AG08396 (cell line): Measurements from ENCODE around the gene PIP4K2C.
"Not testable (repeated sequence)": the region's sequence is repeated elsewhere in the genome, so short reads cannot be mapped to it uniquely, and the experiment has no call there.

Source experiments
- DNase-seq: peaks from one replicate; pipeline ENCODE4 v3.0.0; 2012; ENCODE audit warnings: low spot score, mixed read lengths

PIP4K2C gene

GRCh38 chr12:57585156-57585555 lies 5.8 kb upstream of the PIP4K2C start:
- no peak for DNase-seq

- DNase-seq: no peak
Observed at GRCh38 chr12:57586128-57586527, 4.9 kb upstream of the PIP4K2C start.

DNA sequence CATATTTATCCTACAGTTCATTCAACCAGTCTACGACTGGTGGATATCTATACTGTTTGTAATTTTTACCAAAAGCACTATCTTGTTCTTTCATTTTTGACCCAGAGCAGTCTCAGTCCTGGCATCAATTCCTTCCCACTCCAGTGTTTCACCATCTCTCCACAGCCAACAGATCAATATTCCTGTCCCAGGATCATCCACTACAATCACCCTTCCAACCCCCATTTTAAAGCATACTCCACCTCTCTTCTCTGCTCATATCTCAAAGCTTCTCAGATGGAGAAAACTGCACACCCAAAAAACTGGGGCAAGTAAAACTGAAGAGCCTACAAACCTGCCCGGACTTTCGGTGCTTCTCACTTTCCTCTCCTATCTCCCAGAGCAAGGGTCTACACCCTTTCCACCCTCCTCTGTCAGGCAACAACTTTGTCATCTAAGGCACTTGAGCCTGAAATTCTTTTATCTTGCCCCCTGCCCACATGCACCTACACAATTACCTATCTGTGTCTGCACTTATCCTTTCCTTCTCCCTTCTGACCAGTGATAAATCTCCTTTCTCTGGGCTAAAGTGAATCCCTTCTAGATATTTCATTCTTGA lies 4.1 kb upstream of the PIP4K2C start:
- DNase-seq: no peak

DNA sequence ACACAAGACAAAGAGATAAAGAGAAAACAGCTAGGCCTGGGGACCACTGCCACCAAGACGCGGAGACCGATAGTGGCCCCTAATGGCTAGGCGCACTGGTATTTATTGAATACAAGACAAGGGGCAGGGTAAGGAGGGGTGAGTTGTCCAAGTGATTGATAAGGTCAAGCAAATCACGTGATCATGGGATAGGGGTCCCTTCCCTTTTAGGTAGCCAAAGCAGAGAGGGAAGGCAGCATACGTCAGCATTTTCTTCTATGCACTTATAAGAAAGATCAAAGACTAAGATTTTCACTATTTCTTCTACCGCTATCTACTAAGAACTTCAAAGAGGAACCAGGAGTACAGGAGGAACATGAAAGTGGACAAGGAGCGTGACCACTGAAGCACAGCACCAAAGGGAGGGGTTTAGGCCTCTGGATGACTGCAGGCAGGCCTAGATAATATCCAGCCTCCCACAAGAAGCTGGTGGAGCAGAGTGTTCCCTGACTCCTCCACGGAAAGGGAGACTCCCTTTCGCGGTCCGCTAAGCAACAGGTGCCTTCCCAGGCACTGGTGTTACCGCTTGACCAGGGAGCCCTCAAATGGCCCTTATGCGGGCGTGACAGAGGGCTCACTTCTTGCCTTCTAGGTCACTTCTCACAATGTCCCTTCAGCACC lies 1.9 kb upstream of the PIP4K2C start:
- DNase-seq: not testable (repeated sequence)

- DNase-seq: no peak
Observed at GRCh38 chr12:57590479-57590863, 521 bp upstream of the PIP4K2C start.

- no peak for DNase-seq
Observed at GRCh38 chr12:57591782-57592325, 862 bp downstream of the PIP4K2C start.

- DNase-seq: no peak
Observed at GRCh38 chr12:57592551-57593165, 1.7 kb downstream of the PIP4K2C start.

GRCh38 chr12:57593187-57593586 lies 2.2 kb downstream of the PIP4K2C start:
- no peak for DNase-seq

DNA sequence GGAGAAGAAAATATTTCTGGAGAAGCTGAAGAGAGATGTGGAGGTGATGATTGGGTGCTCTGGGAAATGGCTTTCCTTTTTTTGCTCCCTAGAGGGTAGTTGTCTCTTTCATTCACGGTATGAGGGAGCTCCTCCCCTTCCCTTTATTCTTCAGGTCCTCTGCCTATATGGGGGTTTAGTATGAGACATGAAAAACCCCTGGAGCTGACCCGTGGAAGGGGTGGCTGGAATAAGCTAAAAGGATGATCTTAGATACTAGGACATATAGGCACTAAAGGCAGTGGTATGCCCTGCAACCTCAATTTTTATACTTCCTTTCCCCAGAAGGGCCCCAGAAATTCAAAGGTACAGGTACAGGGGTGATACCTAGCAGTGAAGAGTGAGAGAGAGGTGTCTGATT lies 9.4 kb downstream of the PIP4K2C start:
- DNase-seq: no peak

- no peak for DNase-seq
Observed at GRCh38 chr12:57602544-57602943, 11.6 kb downstream of the PIP4K2C start.

GRCh38 chr12:57603324-57603723 lies 12.3 kb downstream of the PIP4K2C start:
- DNase-seq: no peak

- peak; percentile 54 for DNase-seq
Observed at GRCh38 chr12:57603815-57604453, 12.9 kb downstream of the PIP4K2C start.

GRCh38 chr12:57604454-57604991 lies 13.5 kb downstream of the PIP4K2C start, which contains the start of gene DTX3:
Gene DTX3 (plus strand): TSS chr12:57604824. CDS start chr12:57606518, 1,694 bp downstream.
- peak; percentile 73 for DNase-seq

- peak; percentile 67 for DNase-seq
Observed at GRCh38 chr12:57604992-57605810, 14.2 kb downstream of the PIP4K2C start.

DNA sequence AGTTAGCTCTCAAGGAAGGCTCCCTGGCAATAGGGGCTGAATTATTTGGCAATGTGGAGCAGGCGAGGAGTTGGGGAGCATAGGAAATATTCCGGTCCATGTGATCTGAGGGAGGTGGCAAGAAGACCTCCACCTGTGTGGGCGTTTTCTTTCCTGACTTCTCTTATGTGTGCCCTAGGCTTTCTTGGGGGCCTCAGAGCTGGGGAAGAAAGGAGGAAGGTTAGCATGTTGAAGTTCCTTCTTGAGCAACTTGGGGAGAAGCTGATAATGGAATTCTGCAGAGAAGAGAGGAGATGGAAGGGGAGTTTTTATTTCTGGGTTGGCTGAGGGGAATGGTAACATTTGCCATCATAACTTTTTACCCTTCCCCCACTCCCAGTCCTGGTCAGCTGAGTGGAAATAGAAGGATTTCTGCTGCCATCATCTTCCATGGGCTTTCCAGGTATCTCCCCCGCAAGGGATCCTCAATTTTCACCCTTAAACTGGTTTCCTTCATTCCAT lies 14.9 kb downstream of the PIP4K2C start:
- no peak for DNase-seq

- DNase-seq: no peak
Observed at GRCh38 chr12:57606399-57606798, 15.4 kb downstream of the PIP4K2C start.

DNA sequence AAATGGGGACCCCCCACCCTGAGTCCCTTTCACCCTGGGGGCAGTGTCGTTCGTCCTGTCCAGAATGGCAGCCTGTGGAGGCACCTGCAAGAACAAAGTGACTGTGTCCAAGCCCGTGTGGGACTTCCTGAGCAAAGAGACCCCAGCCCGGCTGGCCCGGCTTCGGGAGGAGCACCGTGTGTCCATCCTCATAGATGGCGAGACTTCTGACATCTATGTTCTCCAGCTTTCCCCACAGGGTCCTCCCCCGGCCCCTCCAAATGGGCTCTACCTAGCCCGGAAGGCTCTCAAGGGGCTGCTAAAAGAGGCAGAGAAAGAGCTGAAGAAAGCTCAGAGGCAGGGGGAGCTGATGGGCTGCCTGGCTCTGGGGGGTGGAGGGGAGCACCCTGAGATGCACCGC lies 15.8 kb downstream of the PIP4K2C start:
- DNase-seq: no peak

- DNase-seq: no peak
Observed at GRCh38 chr12:57607958-57608663, 17.1 kb downstream of the PIP4K2C start.

DNA sequence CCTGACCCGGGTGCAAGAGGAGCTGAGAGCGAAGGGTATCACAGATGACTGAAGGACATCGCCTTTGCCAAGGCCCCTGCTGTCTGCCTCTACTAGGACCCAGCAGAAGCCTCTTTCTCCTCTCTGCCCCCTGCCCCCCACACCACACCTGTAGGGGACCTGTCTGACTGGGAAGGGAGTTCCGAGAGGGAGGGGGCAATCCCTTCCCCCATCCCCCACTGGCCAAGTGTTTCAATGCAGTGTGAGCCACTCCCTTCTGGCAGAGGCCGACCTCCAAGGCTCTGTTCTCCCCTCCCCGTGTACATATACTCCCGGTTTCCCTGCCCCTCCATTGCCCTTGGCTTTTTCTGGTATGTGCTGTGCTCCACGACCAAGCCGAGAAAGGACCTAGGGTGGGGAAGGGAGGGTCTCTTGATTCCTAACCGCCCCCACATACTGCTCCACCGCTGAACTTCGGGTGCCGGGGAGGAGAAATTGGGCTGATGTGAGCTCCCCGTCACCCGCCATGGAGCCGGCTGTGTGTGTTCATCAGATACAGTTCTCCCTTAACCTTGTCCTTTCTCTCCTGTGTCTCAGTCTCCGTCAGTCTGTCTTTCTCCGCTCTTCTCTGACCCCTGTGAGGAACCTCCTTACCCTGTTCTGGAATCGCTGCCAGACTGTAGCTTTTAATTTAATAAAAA lies 18.2 kb downstream of the PIP4K2C start:
- no peak for DNase-seq
